ENCODE results near the gene ABLIM2.

Gene ABLIM2

DNA sequence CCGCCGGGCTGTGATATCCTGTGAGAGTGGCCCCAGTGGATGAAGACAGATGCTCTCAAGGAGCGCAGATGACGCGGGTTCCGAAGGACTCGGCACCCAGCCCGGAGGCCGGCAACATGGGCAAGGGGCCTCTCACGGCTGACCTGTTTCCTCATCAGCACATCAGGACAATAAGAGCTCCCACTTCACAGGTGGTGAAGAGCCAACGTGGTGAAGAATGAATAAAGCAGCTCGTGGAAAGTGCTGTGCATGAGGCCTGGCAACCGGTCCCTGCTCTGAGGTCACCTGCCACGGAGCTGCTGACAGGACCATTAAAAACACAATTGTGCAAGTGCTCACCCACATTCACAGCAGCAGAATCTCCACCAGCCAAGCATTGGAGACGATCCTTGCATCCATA is 22.9 kb downstream of the ABLIM2 start:
- DNase-seq, result no peak

DNA sequence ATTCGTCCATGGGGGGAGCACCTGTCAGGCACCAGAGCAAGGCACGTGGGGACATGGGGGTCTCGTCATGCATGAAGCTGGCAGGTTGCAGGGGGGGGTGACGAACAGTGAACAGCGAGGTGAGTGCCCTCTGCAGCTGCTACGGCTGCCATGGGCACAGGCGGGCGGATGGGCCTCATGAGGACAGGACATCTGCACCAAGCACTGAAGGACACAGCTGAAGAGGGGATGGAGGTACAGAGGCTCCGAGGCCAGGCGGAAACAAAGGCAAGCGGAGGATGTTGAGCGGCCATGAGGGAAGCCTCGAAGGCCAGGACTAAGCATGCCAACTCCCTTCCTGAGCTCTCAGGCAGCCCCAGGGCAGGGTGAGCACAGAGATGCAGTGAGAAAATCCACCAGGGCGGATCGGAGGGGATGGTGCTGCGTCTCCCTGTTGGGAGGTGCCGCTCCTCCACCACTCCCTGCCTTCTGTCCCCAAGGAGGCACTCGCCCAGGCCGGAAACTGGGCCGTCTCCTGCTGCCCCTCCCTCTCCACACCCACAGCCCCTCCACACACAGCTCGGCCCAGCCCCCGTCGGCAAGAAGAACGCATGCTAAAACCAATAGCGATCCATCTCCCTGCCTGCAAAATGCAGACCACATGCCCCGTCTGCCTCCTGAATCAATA is 24.6 kb downstream of the ABLIM2 start:
- no peak for DNase-seq

DNA sequence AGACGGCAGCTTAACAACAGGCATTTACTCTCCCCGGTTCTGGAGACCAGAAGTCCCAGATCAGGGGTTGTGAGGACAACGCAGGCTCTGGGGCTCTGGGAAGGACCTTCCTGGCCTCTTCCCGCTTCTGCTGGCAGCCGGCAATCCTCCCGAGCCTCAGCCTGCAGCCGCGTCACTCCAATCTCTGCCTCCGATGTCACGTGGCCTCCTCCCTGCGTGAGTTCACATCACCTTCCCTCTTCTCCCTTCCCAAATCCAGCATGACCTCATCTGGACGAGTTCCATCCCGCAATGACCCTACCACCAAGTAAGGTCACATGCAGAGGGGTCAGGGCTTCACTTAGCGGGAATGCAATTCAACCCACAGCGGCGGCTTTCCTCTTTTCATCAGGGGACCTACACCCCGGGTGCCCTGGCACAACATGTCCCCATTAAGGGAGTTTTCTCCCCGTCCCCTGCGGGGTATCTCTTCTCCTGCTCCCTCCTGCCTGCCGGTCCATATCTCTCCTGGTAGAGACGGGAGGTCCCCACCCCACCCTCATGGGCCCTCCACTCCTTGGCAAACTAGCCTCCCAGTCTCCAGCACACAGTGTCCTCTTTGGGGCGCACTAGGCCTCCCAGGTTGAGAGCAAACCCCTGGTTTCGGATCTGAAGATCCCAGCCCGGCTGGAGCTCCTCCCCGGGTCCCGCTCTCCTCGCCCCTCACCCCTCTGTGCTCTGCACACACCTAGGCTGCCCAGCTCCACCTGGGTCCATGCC is 25.5 kb downstream of the ABLIM2 start:
- no peak for DNase-seq

DNA sequence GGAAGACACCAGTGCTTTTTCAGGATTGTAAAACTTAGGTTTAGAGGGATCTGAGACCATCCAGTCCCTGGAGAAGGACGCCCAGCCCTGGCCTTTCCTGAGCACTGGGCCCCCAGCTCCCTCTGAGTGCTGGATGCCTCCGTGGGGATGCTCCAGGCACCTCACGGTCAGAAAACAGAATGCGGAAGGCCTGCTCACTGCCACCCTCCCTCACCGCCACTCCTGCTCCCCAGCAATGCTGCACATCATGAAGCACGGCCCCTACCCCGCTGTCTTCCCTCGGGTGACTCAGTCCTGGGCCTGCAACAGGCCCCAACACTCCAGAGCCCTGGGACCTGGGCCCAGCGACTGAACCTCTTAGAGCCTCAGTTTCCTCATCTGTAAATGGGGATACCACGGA is 26.2 kb downstream of the ABLIM2 start:
- no peak for DNase-seq

DNA sequence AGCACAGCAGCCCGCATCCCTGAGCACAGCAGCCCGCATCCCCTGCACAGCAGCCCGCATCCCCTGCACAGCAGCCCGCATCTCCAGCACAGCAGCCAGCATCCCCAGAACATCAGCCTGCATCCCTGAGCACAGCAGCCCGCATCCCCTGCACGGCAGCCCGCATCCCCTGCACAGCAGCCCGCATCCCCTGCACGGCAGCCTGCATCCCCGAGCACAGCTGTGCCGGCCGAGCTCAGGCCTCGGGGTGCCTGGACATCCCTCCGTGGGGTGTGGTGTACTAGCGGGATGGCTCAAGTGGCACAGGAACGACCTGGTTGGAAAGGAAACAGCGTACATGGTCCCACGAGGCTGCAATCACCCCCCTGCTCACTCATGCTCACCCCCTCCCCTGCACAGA is 26.8 kb downstream of the ABLIM2 start:
- DNase-seq, result no peak

DNA sequence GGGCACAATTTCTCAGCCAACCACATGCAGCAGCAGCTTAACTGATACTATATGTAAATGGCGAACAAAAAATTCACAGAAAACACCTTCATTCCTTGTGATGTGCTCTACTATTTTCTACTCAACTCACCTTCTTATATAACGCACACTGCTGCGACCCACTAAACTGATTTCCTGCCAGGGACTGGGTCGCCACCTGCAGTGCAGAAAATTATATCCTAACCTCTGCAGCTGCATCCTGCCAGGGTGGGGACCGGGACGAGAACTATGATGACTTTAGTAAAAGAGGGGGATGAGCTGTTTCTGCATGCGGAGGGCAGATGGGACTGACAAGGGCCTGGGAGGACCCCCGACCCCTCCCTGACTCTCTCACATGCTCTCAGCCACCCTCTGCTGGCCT is 27.4 kb downstream of the ABLIM2 start:
- DNase-seq, result no peak

DNA sequence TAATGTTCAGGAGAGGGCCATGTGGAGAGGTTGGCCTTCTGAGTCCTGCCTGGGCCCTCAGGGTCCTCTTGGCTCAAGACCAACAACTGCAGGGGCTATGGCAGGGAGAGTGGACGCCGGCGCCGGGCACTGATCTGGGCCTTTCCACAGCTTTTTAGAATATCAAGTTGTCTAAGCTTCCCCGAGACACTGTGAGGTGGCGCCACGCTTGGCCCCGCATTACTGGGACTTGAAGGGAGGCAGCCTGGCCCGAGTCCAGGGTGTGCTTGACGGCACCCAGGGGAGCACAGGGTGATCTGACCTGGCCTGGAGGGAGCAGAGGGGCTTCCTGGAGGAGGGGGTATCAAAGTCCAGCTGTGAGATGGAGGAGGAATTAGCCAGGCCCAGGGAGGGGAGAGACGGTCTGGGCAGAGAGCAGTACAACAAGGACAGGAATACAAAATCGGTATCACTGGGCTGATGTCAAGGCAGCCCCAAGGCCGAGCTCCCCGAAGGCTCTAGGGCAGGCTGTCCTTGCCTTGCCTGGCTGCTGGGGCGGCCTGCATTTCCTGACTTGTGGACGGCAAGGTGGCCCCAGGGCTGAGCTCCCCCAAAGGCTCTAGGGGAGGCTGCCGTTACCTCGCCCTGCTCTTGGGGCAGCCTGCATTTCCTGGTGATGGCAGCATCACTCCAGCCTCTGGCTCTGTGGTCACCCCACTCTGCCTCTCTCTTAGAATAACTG is 28.1 kb downstream of the ABLIM2 start:
- DNase-seq, result no peak

DNA sequence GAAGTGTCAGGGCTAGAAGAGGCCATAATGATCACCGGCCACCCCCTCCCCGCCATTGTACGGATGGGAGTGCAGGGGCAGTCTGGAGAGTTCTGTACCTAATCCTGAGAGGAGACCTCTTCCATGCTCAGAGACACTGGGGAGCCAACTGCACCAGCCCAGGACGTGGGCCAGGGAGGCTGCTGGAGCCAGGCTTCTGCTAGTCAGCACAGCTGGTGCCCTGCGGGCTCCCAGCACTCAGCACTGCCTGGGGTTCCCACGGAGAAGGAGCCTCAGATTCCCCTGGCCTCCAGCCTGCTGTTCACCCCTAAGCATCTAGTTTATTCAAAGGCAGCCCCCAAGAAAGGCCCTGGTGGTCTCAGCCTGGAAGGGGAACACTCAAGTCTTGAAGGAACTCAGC is 28.8 kb downstream of the ABLIM2 start:
- DNase-seq, result no peak

DNA sequence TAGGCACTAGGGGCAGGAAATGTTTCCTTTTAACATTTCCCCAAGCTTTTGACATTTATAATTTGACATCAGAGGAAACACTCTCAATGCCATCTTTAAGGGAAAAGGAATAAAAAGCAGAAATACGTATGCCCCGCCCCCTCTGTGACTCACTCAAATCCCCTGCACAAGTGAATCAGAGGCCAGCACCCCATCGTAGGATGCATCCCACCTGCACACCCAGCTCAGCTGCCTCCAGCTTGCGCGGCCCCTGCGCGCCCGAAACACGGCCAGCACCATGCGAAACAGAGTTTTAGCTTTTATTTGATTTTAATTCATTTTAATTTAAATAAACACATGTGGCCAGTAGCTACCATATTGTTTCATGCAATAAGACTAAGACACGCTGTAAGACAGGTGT is 29.5 kb downstream of the ABLIM2 start:
- DNase-seq, result no peak

DNA sequence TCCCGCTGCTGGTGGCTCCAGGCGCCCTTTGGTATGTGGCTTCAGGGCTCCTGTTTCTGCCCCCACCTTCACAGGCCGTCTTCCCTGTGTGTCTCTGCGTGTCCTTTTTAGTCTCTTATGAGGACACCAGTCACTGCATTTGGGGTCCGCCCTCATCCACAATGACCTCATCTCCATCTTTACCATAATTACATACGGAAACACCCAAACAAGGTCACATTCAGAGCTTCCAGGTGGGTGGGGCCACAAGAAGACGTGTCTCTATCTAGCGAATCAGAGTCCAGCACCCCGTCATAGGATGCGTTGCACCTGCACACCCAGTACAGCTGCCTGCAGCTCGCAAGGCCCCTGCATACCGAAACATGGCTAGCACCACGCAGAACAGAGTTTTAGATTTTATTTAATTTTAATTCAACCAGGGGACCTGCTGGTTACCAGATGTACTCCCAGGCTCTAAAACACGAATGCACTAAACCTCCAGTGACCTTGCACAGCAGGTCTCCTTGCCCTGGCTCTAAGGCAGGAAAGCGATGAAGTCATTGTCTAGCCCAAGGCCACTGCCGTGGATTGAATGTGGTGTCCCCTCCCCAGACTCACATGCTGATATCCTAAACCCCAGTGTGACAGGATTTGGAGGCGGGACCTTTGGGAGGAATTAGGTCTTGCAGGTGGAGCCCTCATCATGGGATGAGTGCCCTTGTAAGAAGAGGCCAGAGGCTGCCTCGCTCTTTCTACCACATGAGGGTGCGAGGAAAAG is 30.3 kb downstream of the ABLIM2 start:
- no peak for DNase-seq

DNA sequence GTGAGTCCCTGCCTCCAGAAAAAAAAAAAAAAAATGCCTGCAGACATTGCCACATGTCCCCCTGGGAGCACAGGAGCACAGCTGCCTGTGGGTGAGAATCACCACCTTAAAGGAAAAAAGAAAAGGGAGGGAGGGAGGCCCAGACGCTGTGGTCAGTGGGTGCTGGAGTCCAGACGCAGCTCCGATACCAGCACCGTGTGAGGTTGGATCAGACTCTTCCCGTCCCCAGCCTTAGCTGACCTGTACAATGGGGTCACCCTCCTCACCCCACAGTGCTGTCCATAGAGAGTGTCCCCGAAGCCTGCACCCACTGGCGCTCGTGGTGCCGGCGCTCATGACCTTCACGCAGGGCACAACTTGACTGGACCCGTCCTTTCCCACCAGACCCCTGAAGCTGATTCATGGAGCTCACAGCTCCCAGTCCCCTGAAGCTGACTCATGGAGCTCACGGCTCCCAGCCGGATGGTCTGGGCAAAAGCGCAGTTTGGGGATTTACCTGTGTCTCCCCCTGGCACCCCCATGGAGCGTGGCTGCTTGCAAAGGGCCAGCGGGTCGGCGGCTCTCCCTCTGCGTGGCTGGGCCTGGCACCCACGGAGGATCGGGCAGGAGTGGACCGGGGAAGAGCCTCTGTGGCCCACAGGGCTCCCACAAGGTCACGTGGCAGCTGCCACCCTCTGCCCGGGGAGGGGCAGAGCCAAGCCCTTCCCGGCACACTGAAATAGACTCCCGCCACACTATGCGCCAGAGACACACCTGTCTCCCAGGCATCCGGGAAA is 31.4 kb downstream of the ABLIM2 start:
- DNase-seq, result no peak

DNA sequence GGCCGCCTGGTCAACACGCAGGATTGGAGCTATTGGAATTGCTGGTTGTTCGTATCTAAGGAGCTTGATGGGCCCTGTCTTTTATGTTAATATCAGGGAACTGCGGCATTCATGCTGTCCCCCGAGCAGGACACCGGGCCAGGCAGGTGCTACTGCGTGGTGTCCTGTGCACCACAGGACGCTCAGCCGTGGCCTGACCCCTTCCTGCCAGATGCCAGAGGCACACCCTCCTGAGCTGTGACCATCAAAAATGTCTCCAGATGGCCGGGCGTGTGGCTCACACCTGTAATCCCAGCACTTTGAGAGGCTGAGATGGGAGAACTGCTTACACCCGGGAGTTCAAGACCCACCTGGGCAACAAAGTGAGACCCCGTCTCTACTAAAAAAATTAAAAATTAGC is 32.1 kb downstream of the ABLIM2 start:
- DNase-seq, result no peak

DNA sequence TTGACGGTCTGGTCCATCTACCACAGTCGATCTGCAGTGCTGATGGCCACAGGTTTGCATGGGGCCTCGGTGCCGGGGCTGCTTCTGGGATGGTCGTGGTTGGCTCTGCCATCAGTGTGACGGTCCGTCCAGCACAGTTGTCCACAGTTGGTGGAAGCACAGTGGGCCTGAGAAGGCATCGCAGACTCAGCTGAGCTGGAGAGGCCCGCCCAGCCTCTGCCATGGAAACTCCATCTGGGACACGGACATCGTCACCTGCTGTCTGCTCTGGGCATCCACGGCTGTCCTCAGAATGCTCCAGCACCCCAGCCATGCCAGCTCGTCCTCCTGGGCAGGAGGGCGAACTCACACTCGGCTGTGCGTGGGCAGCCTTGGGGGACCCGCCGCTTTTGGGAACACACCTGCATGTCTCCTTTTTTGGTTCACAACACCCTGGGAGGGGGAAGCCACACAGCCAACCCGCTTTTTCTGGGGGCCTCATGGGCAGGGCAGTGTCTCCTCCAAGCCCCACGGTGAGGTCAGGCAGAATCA is 33.0 kb downstream of the ABLIM2 start:
- no peak for DNase-seq

DNA sequence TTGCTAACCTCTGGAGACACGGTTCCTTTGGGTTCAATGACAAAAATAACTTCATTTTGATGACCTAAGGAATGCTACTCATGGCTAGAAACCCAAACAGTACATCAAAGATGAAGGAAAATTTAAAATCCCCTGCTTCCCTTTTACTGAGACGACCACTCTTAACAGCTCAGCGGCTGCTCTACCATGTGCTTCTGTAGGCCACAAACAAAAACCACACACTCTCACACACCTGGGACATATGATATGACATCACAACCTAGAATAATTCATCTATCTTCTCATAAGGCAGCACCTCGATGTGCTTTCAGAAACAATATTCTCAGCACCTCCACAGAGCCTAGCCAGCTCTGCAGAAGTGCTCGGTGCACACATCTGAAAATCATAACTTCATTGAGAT is 34.7 kb downstream of the ABLIM2 start:
- DNase-seq, result no peak

DNA sequence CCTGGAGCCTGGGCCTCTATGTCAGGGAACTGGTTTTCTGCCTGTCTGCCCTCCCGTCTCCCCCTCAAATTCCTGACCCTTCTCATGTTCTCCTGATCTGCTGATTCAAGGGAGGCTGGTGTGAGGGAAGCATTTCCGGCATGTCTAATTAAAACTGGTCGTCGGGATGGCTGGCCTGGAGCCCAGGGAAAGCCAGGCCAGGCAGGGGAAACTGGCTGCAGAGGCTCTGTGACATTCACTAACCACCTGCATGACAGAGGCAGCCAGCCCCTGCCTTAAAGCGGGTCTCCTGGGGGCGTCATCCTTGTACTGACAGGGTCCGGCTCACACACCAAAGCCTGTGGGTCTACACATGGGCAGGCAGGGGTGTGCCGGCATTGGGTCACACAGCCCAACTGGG is 35.2 kb downstream of the ABLIM2 start:
- no peak for DNase-seq

DNA sequence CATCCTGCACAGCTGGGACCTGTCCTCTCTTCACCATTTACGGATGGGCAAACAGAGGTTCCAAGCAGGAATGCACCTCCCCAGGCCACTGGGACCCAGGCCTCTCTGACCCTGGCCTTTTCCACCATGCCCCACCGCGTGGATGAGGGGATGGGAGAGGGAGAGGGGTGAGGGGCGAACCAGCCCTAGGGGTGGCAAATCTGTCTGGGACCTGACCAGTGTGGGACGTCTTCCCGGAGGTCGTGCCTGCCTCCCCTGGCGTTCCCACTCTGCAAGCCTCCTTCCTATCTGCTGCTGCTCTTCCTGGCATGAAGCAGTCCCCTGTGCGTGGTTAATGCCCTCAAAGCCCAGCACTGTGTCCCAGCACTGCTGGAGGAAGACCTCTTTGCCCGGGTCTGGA is 35.9 kb downstream of the ABLIM2 start:
- DNase-seq, result no peak

DNA sequence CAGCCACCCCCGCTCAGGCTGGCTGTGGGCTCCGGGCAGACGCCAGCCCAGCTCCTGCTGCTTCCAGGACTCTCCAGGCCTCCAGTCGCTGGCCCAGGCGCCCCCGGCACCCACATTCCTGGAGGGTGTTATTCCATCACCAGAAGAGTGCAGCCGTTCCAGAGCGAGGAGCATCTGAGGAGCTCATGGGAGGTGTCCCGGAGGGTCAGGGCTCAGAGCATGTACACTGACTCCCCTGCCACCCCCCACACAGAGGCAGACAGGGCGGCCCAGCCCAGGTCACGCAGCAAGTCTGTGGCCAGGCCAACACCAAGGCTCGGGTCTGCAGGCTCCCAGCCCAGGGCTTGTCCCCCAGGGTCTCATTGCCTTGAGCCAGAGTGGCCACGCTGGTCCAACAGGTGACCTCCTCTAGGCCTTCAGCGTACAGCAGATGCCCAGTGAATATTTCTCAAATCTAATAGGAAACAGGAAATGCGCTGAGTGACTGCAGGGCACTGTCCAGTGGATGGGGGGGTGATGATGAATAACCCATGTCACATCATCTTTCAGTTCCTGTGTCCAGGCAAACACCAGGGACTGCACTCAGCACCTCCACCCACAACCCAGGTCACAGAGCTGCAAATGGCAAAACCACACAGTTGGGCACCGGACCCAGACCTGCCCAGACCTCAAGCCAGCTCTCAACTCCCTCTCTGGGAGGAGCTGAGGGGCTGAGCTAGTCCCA is 37.2 kb downstream of the ABLIM2 start:
- no peak for DNase-seq

DNA sequence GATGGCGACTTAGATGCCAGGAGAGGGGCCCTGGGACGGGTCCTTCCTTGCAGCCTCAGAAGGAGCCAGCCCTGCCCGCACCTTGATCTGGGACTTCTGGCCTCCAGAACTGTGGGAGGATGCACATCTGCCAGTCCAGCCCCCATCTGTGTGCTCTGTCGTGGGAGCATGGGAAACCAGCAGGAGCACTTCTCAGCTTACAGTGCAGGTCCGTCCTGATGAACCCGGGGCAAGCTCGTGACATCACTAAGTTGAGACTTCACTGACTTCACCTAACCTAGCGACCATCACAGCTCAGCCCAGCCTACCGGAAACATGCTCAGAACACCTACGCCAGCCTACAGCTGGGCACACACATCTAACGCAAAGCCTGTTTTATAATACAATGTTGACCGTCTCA is 38.1 kb downstream of the ABLIM2 start:
- DNase-seq, result no peak

DNA sequence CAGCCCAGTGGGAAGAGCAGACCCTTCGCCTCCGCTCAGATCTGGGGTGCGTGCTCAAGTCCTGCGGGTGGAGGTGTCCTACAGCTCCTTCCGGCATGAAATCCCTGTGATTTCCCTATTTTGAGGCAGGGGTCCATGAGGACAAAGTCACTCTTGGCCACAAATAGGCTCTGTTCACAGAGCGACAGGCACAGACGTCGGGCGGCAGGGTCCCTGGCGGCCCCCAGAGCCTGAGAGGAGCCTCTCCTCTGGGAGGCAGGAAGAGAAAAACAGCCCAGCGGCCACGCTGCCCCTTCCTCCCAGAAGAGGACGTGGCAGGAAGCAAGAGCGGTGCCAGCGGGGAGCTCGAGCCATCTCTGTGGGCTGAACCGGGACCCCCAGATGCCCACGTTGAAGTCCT is 38.7 kb downstream of the ABLIM2 start:
- DNase-seq, result no peak

DNA sequence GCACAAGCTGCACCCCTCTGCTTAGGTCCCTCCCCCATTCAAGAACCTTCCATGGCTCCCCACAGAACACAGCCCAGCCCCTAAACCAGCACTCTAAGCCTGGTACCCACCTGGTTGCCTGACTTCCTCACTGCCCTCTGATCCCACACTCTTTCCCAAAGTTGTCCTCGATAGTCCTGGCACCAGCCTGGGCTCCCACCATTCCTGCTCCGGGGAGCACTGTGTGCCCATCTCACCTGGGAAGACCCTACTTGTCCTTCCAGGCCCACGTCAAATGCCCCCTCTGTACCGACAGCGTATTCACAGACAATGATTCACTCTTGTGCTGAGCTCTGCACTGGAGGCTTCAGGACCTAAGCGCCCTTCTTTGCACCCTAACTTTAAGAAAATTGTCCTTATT is 40.1 kb downstream of the ABLIM2 start:
- DNase-seq, result no peak

DNA sequence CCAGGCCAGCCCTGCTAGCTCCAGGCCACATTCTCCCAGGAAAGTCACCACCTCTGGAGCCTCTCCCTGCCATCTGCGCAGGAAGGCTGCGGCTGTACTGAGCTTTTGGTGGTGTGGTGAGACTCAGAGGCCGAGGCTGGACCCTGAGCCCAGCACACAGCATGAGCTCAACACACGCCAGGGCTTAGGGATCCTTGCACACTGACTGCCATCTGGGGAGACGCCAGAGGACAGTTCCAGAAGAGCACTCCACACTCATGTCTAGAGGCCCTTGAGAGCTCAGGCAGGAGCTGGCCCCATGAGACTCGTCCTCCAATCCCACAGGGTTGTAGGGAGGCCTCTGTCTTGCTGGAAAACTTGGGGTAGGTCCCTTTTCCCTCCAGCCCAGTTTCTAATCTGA is 40.6 kb downstream of the ABLIM2 start:
- DNase-seq, result no peak

DNA sequence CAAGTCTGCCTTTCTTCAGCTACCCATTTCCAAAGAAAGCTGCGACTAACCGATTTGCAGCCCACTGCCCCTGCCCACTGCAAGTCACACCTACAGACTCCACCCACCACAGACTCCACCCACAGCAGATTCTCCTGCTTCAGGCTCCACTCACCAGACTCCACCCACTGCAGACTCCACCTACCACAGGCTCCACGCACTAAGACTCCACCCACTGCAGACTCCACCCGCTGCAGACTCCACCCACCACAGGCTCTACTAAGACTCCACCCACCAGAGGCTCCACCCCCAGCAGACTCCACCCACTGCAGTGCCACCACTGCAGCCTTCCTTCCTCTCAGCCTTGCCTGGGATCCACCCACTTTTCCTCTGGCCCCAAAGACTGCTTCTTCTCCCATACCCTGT is 41.3 kb downstream of the ABLIM2 start:
- peak; percentile 6 for DNase-seq
